Measurements from ENCODE around the gene FAM89B.
A peak's percentile ranks its signal among the peaks of the same experiment; 100 is the strongest.

FAM89B gene

GRCh38 chr11:65539744-65540289, 32.5 kb upstream of the FAM89B start:
- DNase-seq: no peak

GRCh38 chr11:65540290-65541092, 31.8 kb upstream of the FAM89B start:
- DNase-seq: peak; percentile 83

- no peak for DNase-seq
Observed at GRCh38 chr11:65541093-65541982, 31.0 kb upstream of the FAM89B start.

- DNase-seq: no peak
Observed at GRCh38 chr11:65542738-65543390, 29.5 kb upstream of the FAM89B start.

- no peak for DNase-seq
Observed at GRCh38 chr11:65545853-65546216, 26.5 kb upstream of the FAM89B start.

- DNase-seq: peak; percentile 99
Observed at GRCh38 chr11:65546217-65546958, 25.9 kb upstream of the FAM89B start.

GRCh38 chr11:65547446-65548125, 24.8 kb upstream of the FAM89B start:
- no peak for DNase-seq

- no peak for DNase-seq
Observed at GRCh38 chr11:65548395-65548794, 23.9 kb upstream of the FAM89B start.

- no peak for DNase-seq
Observed at GRCh38 chr11:65549096-65549495, 23.2 kb upstream of the FAM89B start.

GRCh38 chr11:65551572-65552387, 20.6 kb upstream of the FAM89B start:
- peak; percentile 56 for DNase-seq

GRCh38 chr11:65552388-65552951, 19.9 kb upstream of the FAM89B start:
- no peak for DNase-seq

GRCh38 chr11:65553301-65554001, 18.9 kb upstream of the FAM89B start:
- peak; percentile 52 for DNase-seq

- DNase-seq: no peak
Observed at GRCh38 chr11:65554057-65554818, 18.1 kb upstream of the FAM89B start.

GRCh38 chr11:65554842-65555430, 17.4 kb upstream of the FAM89B start:
- DNase-seq: no peak

GRCh38 chr11:65555693-65556231, 16.6 kb upstream of the FAM89B start:
- no peak for DNase-seq

- DNase-seq: no peak
Observed at GRCh38 chr11:65556470-65557279, 15.7 kb upstream of the FAM89B start.

GRCh38 chr11:65557280-65558001, 14.9 kb upstream of the FAM89B start:
- no peak for DNase-seq
